NB4 (cell line): ENCODE measurements around the gene HPCAL1.

Source experiments
- DNase-seq: peaks from one replicate; pipeline ENCODE4 v3.0.0; 2010; ENCODE audit warnings: low read depth
- H3K4me3 ChIP-seq: one replicate; pipeline ENCODE4 v1.5.1; 2011; ENCODE audit warnings: mild to moderate bottlenecking, low read depth, low read length, moderate library complexity
- CTCF ChIP-seq: IDR thresholded peaks from one replicate; pipeline ENCODE4 v1.5.1; 2012; ENCODE audit warnings: low read depth, low read length
- MYC ChIP-seq: IDR thresholded peaks from 2 replicates; pipeline ENCODE4 v1.6.1; 2011; ENCODE audit warnings: low read depth, low read length
- POLR2A ChIP-seq: IDR thresholded peaks from 2 replicates; pipeline ENCODE4 v1.6.1; 2011; ENCODE audit warnings: mild to moderate bottlenecking; ENCODE audit not compliant: insufficient read length; ENCODE audit errors: extremely low read depth
- TF ChIP-seq, protein P1 (sequence below): IDR thresholded peaks from 2 replicates; pipeline ENCODE4 v1.6.1; 2011; ENCODE audit warnings: low read depth, low read length

The HPCAL1 gene

DNA sequence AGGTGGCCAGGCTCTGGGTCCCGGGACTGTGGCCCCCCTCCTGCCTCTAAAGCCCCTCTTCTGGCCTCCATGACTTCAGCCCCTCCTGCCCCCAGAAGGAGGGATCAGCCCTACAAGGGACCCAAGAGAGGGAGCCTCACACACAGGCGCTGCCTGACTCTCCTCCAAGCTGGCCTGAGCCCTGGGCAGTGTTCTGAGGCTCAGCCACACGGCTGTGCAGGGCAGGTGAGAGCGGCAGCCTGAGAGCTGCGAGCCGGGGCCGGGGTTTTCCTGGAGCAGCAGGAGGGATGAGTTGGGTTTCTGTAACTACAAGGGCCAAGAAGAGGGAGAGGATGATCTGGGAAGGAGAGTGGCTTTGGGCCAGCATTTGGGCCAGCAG, 70.1 kb downstream of the HPCAL1 start:
- no peak for DNase-seq
- no peak overlapping the region for H3K4me3 ChIP-seq
- TF ChIP-seq MYC (no peak), POLR2A (no peak)

- no peak for TF ChIP-seq CTCF
- TF ChIP-seq MYC = no peak
- TF ChIP-seq, protein P1, sequence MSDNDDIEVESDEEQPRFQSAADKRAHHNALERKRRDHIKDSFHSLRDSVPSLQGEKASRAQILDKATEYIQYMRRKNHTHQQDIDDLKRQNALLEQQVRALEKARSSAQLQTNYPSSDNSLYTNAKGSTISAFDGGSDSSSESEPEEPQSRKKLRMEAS = no peak
- no peak for TF ChIP-seq POLR2A
Observed at GRCh38 chr2:10373931-10374330, 71.2 kb downstream of the HPCAL1 start.

GRCh38 chr2:10374362-10374943, 71.7 kb downstream of the HPCAL1 start:
- TF ChIP-seq POLR2A (no peak), CTCF (no peak)
- no peak overlapping the region for H3K4me3 ChIP-seq
- no peak for DNase-seq

More at GRCh38 chr2:10373931-10374330, 71.2 kb downstream of the HPCAL1 start:
- H3K4me3 ChIP-seq = no peak overlapping the region
- no peak for DNase-seq

DNA sequence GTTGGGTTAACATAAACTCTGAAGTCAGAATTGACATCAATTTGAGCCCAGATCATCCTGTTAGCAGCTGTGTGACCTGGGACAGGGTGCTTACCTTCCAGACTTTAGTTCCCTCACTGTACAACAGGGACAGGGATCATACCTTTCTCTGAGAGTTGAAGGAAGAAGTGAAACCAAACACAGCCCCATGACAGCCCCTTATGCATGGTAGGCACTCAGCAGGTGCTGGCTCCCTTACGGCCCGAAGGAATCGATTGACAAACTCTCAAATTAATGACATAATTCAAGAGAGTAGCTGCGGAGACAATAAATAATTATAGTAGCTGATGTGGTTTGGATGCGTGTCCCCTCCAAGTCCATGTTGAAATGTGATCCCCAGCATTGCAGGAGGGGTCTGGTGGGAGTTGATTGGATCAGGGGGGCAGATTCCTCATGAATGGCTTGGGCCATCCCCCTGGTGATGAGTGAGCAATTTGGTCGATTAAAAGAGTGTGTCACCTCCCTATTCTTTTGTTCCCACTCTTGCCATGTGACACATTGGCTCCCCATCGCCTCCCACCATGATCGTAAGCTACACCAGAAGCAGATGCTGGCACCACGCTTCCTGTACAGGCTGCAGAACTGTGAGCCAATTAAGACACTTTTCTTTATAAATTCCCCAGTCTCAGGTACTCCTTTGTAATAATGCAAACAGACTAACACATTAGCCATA, 73.0 kb downstream of the HPCAL1 start:
- TF ChIP-seq MYC = no peak
- TF ChIP-seq, protein P1 = no peak
- TF ChIP-seq CTCF = no peak
- no peak for TF ChIP-seq POLR2A
- DNase-seq = peak; percentile 46
- H3K4me3 ChIP-seq = no peak overlapping the region

DNA sequence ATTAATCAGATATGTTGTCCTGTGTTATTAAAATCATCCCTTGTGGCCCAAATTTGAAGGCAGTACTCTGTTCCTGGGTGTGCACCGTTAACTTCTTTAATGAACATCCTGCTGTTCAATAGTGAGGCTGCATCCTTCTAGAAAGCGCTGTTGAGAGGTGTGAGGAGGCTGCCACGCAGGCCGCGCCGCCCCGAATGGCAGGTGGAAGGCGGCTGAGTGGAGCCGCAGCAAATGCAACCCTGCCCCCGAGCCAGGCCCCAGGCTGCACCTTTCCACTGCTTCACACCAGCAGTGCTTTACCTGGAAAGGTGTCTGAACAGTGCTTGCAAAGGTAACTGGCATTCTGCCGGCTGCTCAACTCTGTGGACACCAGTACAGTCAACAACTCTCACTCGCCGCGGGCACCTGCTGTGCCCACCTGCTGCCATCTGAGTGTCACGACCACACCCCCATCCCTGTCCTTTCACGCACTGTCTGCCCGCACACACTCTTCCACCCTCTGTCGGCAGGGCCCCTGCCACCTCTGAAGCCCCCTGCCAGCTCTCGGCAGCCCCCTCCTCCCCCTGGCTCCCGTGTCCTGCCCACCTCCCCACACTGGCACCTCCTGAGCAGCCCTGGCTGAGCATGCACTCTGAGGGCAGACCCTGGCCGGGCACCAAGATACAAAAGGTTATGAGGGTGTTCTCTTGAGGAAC, 74.5 kb downstream of the HPCAL1 start:
- DNase-seq = no peak
- no peak for TF ChIP-seq POLR2A
- TF ChIP-seq, protein P1 = no peak
- no peak for TF ChIP-seq MYC
- TF ChIP-seq CTCF = no peak
- H3K4me3 ChIP-seq = no peak overlapping the region

DNA sequence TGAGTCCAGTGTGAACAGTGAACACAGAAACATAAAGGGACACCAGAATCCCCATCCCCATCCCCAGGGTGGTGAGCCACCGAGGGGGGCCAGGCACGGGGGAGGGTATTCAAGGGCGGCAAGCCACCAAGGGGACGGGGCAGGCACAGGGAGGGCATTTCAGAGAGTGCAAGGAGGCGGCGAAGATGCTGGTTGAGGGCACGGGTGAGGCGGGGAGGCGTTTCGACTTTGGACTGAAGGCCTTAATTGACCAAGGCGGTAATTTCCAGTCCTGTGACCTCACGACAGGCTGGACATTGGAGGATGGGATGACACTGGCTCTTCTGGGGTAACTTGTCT, 75.0 kb downstream of the HPCAL1 start:
- TF ChIP-seq POLR2A (no peak), CTCF (no peak)
- no peak overlapping the region for H3K4me3 ChIP-seq
- DNase-seq = no peak
